CD14-positive monocyte (primary cell): Measurements from ENCODE around the gene CCNY. TPM values are rescaled to one million over a fixed set of nuclear protein-coding genes. Genes with fewer than 3 reads are reported as not detected.

Experiments used
- DNase-seq, 3 donors: peaks; one replicate each; pipeline ENCODE4 v3.0.0-alpha.2; 2011 to 2022
- H2AFZ ChIP-seq: 2 replicates; pipeline ENCODE4 v1.6.0; 2012; ENCODE audit warnings: mild to moderate bottlenecking, low read depth, low read length, inconsistent platforms; ENCODE audit not compliant: insufficient read depth, poor library complexity, severe bottlenecking
- H3K27ac ChIP-seq, 2 donors: 1 replicate in 1 of 2; 2 replicates in 1 of 2; pipeline ENCODE4 v1.5.1; 2012 to 2013; ENCODE audit warnings: low read length in 2 of 2, control low read depth in 1 of 2, inconsistent platforms in 1 of 2, low read depth in 1 of 2, mild to moderate bottlenecking in 1 of 2
- H3K27me3 ChIP-seq, 2 donors: one replicate each; pipeline versions ENCODE4 v1.6.0 to v1.6.1; 2011 to 2013; ENCODE audit warnings: low read length in 2 of 2; ENCODE audit not compliant: control insufficient read depth in 2 of 2, insufficient read depth in 2 of 2
- H3K36me3 ChIP-seq, 2 donors: replicated peaks in 1 of 2; 1 replicate in 1 of 2; 2 replicates in 1 of 2; pipeline versions ENCODE4 v1.5.1 to v1.6.1; 2012 to 2013; ENCODE audit warnings: low read length in 2 of 2, control low read depth in 1 of 2, inconsistent platforms in 1 of 2, mild to moderate bottlenecking in 1 of 2; ENCODE audit not compliant: insufficient read depth in 2 of 2, control insufficient read depth in 1 of 2
- H3K4me1 ChIP-seq, 2 donors: 1 replicate in 1 of 2; 2 replicates in 1 of 2; pipeline versions ENCODE4 v1.5.1 to v1.6.1; 2012 to 2013; ENCODE audit warnings: low read length in 2 of 2, control low read depth in 1 of 2, inconsistent platforms in 1 of 2, mild to moderate bottlenecking in 1 of 2, moderate library complexity in 1 of 2; ENCODE audit not compliant: insufficient read depth in 2 of 2, control insufficient read depth in 1 of 2
- H3K4me2 ChIP-seq: replicated peaks from 2 replicates; pipeline ENCODE3; 2012; ENCODE audit warnings: low read length, moderate library complexity, mild to moderate bottlenecking; ENCODE audit not compliant: poor library complexity, severe bottlenecking; ENCODE audit errors: extremely low read depth
- H3K4me3 ChIP-seq, 3 experiments: fragments of 200-600 bp in 1 of 3; sonication (generic) in 1 of 3; replicated peaks in 1 of 3; 1 replicate in 2 of 3; 2 replicates in 1 of 3; pipeline ENCODE4 v1.5.1; 2011 to 2013; ENCODE audit warnings: low read length in 3 of 3, mild to moderate bottlenecking in 3 of 3, control low read depth in 2 of 3, low read depth in 2 of 3, inconsistent platforms in 1 of 3, moderate library complexity in 1 of 3
- H3K79me2 ChIP-seq: 2 replicates; pipeline ENCODE4 v1.6.0; 2012; ENCODE audit warnings: mild to moderate bottlenecking, control low read depth, inconsistent platforms, low read length, moderate library complexity; ENCODE audit not compliant: insufficient read depth
- H3K9ac ChIP-seq: 2 replicates; pipeline ENCODE4 v1.6.0; 2017; ENCODE audit warnings: low read length, mild to moderate bottlenecking; ENCODE audit not compliant: insufficient read depth, poor library complexity, severe bottlenecking
- H3K9me3 ChIP-seq, 2 donors: replicated peaks in 1 of 2; 1 replicate in 1 of 2; 2 replicates in 1 of 2; pipeline versions ENCODE4 v1.5.1 to v1.6.1; 2012 to 2013; ENCODE audit warnings: low read length in 2 of 2, control low read depth in 1 of 2; ENCODE audit not compliant: control insufficient read depth in 1 of 2, insufficient read depth in 1 of 2
- H4K20me1 ChIP-seq: 2 replicates; pipeline ENCODE4 v1.6.0; 2012; ENCODE audit warnings: mild to moderate bottlenecking, low read length, control low read depth, moderate library complexity; ENCODE audit not compliant: insufficient read depth
- H3K27ac Mint-ChIP-seq, 7 donors: one replicate each; pipeline ENCODE4 v1.8.0; 2020; ENCODE audit warnings: mild to moderate bottlenecking in 7 of 7, mixed read lengths in 7 of 7, moderate library complexity in 6 of 7, inconsistent platforms in 2 of 7
- H3K27me3 Mint-ChIP-seq, 3 donors: one replicate each; pipeline ENCODE4 v1.8.0; 2021 to 2022; ENCODE audit warnings: low read depth in 3 of 3, mild to moderate bottlenecking in 3 of 3, mixed read lengths in 3 of 3, moderate library complexity in 3 of 3, inconsistent platforms in 1 of 3
- H3K36me3 Mint-ChIP-seq, 2 donors: one replicate each; pipeline ENCODE4 v1.8.0; 2020; ENCODE audit warnings: mixed read lengths in 2 of 2, inconsistent platforms in 1 of 2, mild to moderate bottlenecking in 1 of 2
- H3K4me1 Mint-ChIP-seq: one replicate; pipeline ENCODE4 v1.8.0; 2020; ENCODE audit warnings: mild to moderate bottlenecking, mixed read lengths
- H3K4me3 Mint-ChIP-seq, 2 donors: one replicate each; pipeline ENCODE4 v1.8.0; 2020; ENCODE audit warnings: mild to moderate bottlenecking in 2 of 2, mixed read lengths in 2 of 2, moderate library complexity in 1 of 2
- H3K9me3 Mint-ChIP-seq, 7 donors: one replicate each; pipeline ENCODE4 v1.8.0; 2020 to 2022; ENCODE audit warnings: mixed read lengths in 7 of 7, mild to moderate bottlenecking in 6 of 7, moderate library complexity in 6 of 7, inconsistent platforms in 2 of 7
- WGBS: methylation state at CpG from one replicate; pipeline ENCODE4 v1.1.5; 2013; ENCODE audit warnings: missing lambda C conversion rate; ENCODE audit not compliant: insufficient coverage; 5-methylcytosine and 5-hydroxymethylcytosine counted together
- intact Hi-C, 2 donors: fragments of 100-400 bp; cut with micrococcal nuclease; formaldehyde crosslinking; loops; one replicate each; pipeline versions ENCODE4 v1.15.0 to v1.15.1; 2023
- polyA plus RNA-seq, 3 donors: library from polyadenylated mRNA; depleted of rRNA in 1 of 3; unstranded in 2 of 3; stranded (reverse) in 1 of 3; fragments of 300-500 nt in 2 of 3; fragments of >200 nt in 1 of 3; fragmentation: Illumina TruSeq in 2 of 3; gene quantifications; 1 replicate in 2 of 3; 2 replicates in 1 of 3; pipeline ENCODE4 v1.2.3, GENCODE V29; 2012 to 2021
- TF ChIP-seq, protein P1 (sequence below): fragments of 200-600 bp; IDR thresholded peaks from one replicate; pipeline ENCODE4 v1.8.0; 2022; ENCODE audit warnings: antibody characterized with exemption, mild to moderate bottlenecking

Gene CCNY
- polyA plus RNA-seq, 3 donors = 39.9 to 116 (median 64.8) TPM

- peak overlapping the region; percentile 80 to 89 for H3K27ac ChIP-seq
- Mint-ChIP-seq H3K4me3 (peak overlapping the region; percentile 51 to 82), H3K36me3 (peaks cover 14 to 15% of the 10 kb centered on the region in 2 donors), H3K27me3 (peaks cover 0 to 1% (median 0%) of the 10 kb centered on the region in 3 donors), H3K4me1 (peaks cover 76% of the 10 kb centered on the region), H3K9me3 (peaks cover 17 to 30% (median 24%) of the 10 kb centered on the region in 7 donors), H3K27ac (peak overlapping the region; percentile 86 to 99 (median 92))
- intact Hi-C loops = no loop called here
- peaks cover 72 to 74% of the 10 kb centered on the region in 2 donors for H3K4me1 ChIP-seq
- peak in 2 of 3 donors; percentile 28 to 37 for DNase-seq
- H3K36me3 ChIP-seq = peaks cover 0 to 25% of the 10 kb centered on the region in 2 donors
- peaks cover 93% of the 10 kb centered on the region for H3K79me2 ChIP-seq
- TF ChIP-seq, protein P1, sequence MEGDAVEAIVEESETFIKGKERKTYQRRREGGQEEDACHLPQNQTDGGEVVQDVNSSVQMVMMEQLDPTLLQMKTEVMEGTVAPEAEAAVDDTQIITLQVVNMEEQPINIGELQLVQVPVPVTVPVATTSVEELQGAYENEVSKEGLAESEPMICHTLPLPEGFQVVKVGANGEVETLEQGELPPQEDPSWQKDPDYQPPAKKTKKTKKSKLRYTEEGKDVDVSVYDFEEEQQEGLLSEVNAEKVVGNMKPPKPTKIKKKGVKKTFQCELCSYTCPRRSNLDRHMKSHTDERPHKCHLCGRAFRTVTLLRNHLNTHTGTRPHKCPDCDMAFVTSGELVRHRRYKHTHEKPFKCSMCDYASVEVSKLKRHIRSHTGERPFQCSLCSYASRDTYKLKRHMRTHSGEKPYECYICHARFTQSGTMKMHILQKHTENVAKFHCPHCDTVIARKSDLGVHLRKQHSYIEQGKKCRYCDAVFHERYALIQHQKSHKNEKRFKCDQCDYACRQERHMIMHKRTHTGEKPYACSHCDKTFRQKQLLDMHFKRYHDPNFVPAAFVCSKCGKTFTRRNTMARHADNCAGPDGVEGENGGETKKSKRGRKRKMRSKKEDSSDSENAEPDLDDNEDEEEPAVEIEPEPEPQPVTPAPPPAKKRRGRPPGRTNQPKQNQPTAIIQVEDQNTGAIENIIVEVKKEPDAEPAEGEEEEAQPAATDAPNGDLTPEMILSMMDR = no peak
- peak overlapping the region; percentile 57 for H2AFZ ChIP-seq
- peak overlapping the region in 1 of 3 experiments; percentile 76 for H3K4me3 ChIP-seq
- peaks cover 22 to 27% of the 10 kb centered on the region in 2 donors for H3K9me3 ChIP-seq
- H3K4me2 ChIP-seq = peak overlapping the region; percentile 85
- H3K27me3 ChIP-seq = no peaks in the 10 kb centered on the region
- H3K9ac ChIP-seq = peak overlapping the region; percentile 17
- no peaks in the 10 kb centered on the region for H4K20me1 ChIP-seq
- WGBS = 6% methylated on average over 5 of the region's 14 CpGs
Measured at GRCh38 chr10:35447693-35448407, 111.5 kb downstream of the CCNY start.

DNA sequence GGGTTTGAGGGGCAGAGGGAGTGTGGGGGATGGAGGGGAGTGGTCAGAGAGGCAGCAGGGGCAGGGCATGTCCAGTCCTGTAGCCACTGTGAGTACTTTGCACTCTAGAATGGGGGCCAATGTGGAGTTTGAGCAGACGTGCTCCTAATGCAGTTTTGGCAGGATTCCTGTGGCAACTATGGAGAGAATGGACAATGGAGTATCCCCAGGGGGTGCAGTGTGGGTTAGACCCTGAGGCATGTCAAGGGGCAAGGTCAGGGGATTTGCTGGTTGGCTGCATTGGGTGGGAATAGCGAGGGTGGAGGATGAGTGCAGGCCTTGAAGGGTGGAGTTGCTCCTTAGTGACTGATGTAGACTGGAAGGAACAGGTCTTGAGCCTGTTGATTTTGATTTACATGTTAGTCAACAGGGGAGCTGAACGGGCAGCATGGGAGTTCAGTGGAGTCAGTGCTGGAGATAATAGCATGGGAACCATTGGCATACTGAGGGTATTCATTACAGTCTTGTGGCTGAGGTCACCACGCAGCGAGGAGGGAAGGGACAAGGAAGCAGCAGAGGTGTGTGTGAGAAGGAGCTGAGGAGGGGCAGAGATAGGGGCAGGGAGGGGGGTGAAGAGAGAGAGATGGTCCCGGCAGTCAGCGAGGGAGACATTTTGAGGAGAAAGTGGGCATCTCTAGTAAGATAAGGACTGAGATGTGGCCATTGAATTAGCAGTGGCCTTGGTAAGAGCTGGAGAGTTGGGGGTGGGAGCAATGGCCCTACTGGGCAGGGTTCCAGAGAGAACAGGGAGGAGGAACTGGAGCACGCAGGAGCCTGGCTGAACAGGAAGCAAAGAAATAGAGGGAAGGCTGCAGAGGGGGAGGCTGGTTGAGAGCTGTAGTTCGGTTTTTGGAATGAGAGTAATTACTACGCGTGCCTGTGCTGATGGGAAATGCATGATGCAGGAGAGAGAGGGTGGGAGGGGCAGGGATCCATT, 112.7 kb downstream of the CCNY start:
- Mint-ChIP-seq H3K4me3 (peak overlapping the region; percentile 80 to 96), H3K36me3 (peaks cover 11% of the 10 kb centered on the region in 2 donors), H3K9me3 (peaks cover 10 to 20% (median 15%) of the 10 kb centered on the region in 7 donors), H3K27me3 (peaks cover 0 to 1% (median 0%) of the 10 kb centered on the region in 3 donors), H3K27ac (peak overlapping the region; percentile 92 to 99 (median 95)), H3K4me1 (peaks cover 84% of the 10 kb centered on the region)
- Histone ChIP-seq H4K20me1 (peaks cover under 1% of the 10 kb centered on the region), H3K27ac (peak overlapping the region; percentile 80 to 89), H3K36me3 (peaks cover 0 to 14% of the 10 kb centered on the region in 2 donors), H3K79me2 (peaks cover 94% of the 10 kb centered on the region), H3K9ac (peak overlapping the region; percentile 51), H2AFZ (no peak overlapping the region), H3K4me3 (peak overlapping the region; percentile 43 to 76 (median 46)), H3K4me2 (peak overlapping the region; percentile 85), H3K27me3 (no peaks in the 10 kb centered on the region), H3K4me1 (peaks cover 81 to 85% of the 10 kb centered on the region in 2 donors), H3K9me3 (peaks cover 15 to 16% of the 10 kb centered on the region in 2 donors)
- TF ChIP-seq, protein P1 = no peak
- 36% methylated on average over 10 of the region's 11 CpGs for WGBS
- peak in 2 of 3 donors; percentile 20 to 38 for DNase-seq
- intact Hi-C loops = no loop called here
